Body of pancreas (tissue), 4 donors: ENCODE data around the gene ZNF443. TPM values are rescaled to one million over a fixed set of nuclear protein-coding genes. Genes with fewer than 3 reads are reported as not detected.
"Not testable (repeated sequence)": the region's sequence is repeated elsewhere in the genome, so short reads cannot be mapped to it uniquely, and the experiment has no call there.

ENCODE experiments used
- ATAC-seq: fragments of 150-250 bp; one replicate; pipeline ENCODE4 v1.9.1; 2016
- DNase-seq, 4 donors: peaks; one replicate each; pipeline ENCODE4 v3.0.0-alpha.2; 2019
- H3K27ac ChIP-seq, 4 donors: fragments of 200-600 bp; sonication (generic); 1 replicate in 3 of 4; 2 replicates in 1 of 4; pipeline versions ENCODE4 v1.5.1 to v1.6.1; 2016 to 2019; ENCODE audit warnings: mild to moderate bottlenecking in 1 of 4, mixed read lengths in 1 of 4, moderate library complexity in 1 of 4
- H3K27me3 ChIP-seq, 2 donors: fragments of 200-600 bp; sonication (generic); one replicate each; pipeline ENCODE4 v1.6.0; 2016; ENCODE audit warnings: mild to moderate bottlenecking in 1 of 2
- H3K36me3 ChIP-seq, 2 donors: fragments of 200-600 bp; sonication (generic); replicated peaks in 1 of 2; 2 replicates each; pipeline ENCODE4 v1.5.1; 2016; ENCODE audit warnings: low read depth in 2 of 2; ENCODE audit not compliant: insufficient read depth in 1 of 2
- H3K4me1 ChIP-seq: fragments of 200-600 bp; sonication (generic); one replicate; pipeline ENCODE4 v1.6.0; 2016
- H3K4me3 ChIP-seq, 2 donors: fragments of 200-600 bp; sonication (generic); 1 replicate in 1 of 2; 2 replicates in 1 of 2; pipeline ENCODE4 v1.5.1; 2016 to 2019
- H3K9me3 ChIP-seq, 3 donors: fragments of 200-600 bp; sonication (generic); 1 replicate in 2 of 3; 2 replicates in 1 of 3; pipeline ENCODE4 v1.5.1; 2016
- POLR2A ChIP-seq, 3 donors: fragments of 450-650 bp; IDR thresholded peaks; one replicate each; pipeline ENCODE4 v1.6.1; 2016; ENCODE audit warnings: antibody characterized with exemption in 3 of 3, mild to moderate bottlenecking in 2 of 3
- WGBS, 2 donors: methylation state at CpG; one replicate each; pipeline ENCODE4 v1.1.5; 2017; 5-methylcytosine and 5-hydroxymethylcytosine counted together
- intact Hi-C: fragments of 100-400 bp; cut with DNase I; formaldehyde crosslinking; loops from one replicate; pipeline ENCODE4 v1.15.1; 2023
- total RNA-seq, 2 donors: library from RNA; depleted of rRNA; stranded (reverse); fragments of >200 nt; gene quantifications; one replicate each; pipeline ENCODE4 v1.1.0, GENCODE V29; 2016
- TF ChIP-seq, protein P1 (sequence below), 7 experiments: fragments of 450-650 bp in 4 of 7; fragments of 200-600 bp in 3 of 7; sonication (generic) in 3 of 7; IDR thresholded peaks; one replicate each; pipeline ENCODE4 v1.5.1; 2016 to 2019; ENCODE audit warnings: antibody characterized with exemption in 7 of 7

The ZNF443 gene
- total RNA-seq, 2 donors from 2014 or later: 3.6 to 5.2 TPM

DNA sequence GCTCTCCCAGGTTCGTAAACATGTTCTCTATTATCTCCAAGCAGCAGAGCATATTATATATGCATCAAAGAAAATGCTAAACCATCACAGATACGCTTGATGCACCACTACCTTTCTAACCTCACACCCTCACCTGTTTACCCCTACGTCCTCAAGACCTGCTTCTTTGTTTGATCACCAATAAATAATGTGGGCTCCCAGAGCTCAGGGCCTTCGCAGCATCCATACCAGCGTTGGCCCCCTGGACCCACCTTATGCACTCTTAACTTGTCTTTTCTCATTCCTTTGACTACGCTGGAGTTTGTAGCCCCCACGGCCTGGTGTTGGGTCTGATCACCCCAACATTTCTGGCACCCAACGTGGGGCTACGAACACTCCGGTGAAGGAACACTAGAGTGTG, 10.0 kb upstream of the ZNF443 start:
- no peak overlapping the region for H3K4me3 ChIP-seq
- H3K36me3 ChIP-seq: no peaks in the 10 kb centered on the region
- DNase-seq: no peak
- no peaks in the 10 kb centered on the region for H3K9me3 ChIP-seq
- TF ChIP-seq, protein P1, sequence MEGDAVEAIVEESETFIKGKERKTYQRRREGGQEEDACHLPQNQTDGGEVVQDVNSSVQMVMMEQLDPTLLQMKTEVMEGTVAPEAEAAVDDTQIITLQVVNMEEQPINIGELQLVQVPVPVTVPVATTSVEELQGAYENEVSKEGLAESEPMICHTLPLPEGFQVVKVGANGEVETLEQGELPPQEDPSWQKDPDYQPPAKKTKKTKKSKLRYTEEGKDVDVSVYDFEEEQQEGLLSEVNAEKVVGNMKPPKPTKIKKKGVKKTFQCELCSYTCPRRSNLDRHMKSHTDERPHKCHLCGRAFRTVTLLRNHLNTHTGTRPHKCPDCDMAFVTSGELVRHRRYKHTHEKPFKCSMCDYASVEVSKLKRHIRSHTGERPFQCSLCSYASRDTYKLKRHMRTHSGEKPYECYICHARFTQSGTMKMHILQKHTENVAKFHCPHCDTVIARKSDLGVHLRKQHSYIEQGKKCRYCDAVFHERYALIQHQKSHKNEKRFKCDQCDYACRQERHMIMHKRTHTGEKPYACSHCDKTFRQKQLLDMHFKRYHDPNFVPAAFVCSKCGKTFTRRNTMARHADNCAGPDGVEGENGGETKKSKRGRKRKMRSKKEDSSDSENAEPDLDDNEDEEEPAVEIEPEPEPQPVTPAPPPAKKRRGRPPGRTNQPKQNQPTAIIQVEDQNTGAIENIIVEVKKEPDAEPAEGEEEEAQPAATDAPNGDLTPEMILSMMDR (IDR thresholded peaks at IDR 0.05): no peak
- TF ChIP-seq POLR2A (IDR thresholded peaks at IDR 0.05): no peak
- 79 to 93% methylated on average over 10 of the region's 10 CpGs for WGBS, 2 donors
- no peaks in the 10 kb centered on the region for H3K27me3 ChIP-seq
- ATAC-seq: no peak
- no peaks in the 10 kb centered on the region for H3K4me1 ChIP-seq
- intact Hi-C loops: no loop called here
- H3K27ac ChIP-seq: no peak overlapping the region

DNA sequence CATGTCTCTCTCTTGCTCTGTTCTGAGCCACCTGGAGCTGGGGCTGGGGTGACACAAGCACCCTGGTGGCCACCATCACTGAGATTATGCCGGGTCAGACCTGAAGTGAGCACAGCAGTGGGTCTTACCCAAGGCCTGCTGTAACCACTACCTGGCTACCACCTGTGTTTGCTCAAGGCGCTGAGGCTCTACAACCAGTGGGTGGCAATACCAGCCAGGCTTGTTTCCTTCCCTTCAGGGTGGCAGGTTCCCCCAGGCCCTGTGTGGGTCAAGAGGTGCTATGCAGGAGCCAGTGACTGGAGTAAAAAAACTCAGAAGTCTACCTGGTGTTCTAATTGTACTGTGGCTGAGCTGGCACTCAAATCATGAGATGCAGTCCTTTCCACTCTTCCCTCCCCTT, 8.0 kb upstream of the ZNF443 start:
- TF ChIP-seq, protein P1 (IDR thresholded peaks at IDR 0.05): no peak
- no peak for TF ChIP-seq POLR2A (IDR thresholded peaks at IDR 0.05)
- H3K4me3 ChIP-seq: no peak overlapping the region
- no peak overlapping the region for H3K27ac ChIP-seq
- ATAC-seq: no peak
- H3K27me3 ChIP-seq: no peaks in the 10 kb centered on the region
- 82 to 100% methylated on average over 1 to 2 of the region's 2 CpGs for WGBS, 2 donors
- no peaks in the 10 kb centered on the region for H3K36me3 ChIP-seq
- DNase-seq: no peak
- intact Hi-C loops: no loop called here
- H3K9me3 ChIP-seq: no peaks in the 10 kb centered on the region
- H3K4me1 ChIP-seq: no peaks in the 10 kb centered on the region

DNA sequence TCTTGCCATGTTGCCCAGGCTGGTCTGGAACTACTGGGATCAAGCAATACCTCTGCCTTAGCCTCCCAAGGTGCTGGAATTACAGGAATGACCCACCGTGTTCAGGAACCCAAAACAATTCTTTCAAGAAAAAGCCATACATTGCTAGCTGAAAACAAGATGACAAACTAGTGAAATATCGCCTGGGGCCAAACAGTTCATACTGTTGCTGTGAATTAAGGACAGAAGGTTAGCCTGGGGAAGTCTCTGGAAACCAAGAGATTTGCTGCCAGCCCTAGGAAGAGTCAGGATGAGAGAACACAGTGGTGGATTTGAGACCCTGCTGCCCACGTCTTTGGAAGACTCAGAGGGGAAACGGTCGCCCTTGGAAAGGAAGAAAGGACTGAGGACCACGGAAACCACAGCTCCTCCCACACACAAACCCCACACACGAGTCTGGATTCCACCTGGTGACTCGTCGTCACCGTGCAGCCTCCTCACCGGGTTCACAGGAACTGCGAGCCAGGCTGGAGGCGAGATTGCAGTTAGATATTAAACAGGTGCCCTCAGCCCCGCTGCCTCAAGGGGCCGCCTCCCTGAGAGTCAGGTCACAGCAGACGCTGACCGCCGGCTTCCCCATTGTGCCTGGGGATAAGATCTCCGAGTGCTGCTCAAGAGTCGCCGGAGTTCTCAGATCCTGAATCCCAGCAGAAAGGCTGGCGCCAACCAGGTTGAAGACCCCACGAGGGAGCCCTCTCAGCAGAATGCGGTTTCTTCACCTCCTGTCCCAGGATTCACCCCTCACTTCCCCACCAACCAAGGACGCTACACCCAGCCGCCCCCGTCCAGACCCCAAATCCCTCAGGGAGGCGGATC, 908 bp downstream of the ZNF443 start:
- ATAC-seq (peak; percentile 45), DNase-seq (peak; percentile 42 to 57 (median 46))
- peak overlapping the region; percentile 84 to 96 (median 88) for H3K27ac ChIP-seq
- H3K4me3 ChIP-seq: peak overlapping the region; percentile 70 to 80
- H3K27me3 ChIP-seq, intact Hi-C loops, H3K36me3 ChIP-seq, H3K9me3 ChIP-seq: not testable (repeated sequence)
- WGBS, 2 donors: 0 to 8% methylated on average over 3 to 28 of the region's 28 CpGs
- TF ChIP-seq POLR2A (IDR thresholded peaks at IDR 0.05): peak in 1 of 3 donors; percentile 24
- H3K4me1 ChIP-seq: peaks cover 11% of the 10 kb centered on the region

DNA sequence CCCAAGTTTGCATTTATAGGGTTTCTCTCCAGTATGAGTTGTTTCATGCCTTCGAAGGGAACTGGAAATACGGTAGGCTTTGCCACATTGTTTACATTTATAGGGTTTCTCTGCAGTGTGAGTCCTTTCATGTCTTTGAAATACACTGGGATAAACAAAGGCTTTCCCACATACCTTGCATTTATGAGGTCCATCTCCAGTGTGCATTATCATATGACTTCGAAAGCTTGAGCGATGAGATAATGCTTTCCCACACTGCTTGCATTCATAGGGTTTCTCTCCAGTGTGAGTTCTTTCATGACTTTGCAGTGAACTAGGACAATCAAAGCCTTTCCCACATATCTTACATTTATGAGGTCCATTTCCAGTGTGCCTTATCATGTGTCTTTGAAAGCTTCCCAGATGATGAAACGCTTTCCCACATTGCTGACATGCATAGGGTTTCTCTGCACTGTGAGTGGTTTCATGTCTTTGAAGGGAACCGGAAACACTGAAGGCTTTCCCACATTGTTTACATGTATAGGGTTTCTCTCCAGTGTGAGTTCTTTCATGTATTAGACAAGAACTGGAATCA, 10.0 kb downstream of the ZNF443 start:
- H3K4me1 ChIP-seq, H3K27me3 ChIP-seq, intact Hi-C loops, H3K4me3 ChIP-seq, H3K27ac ChIP-seq, DNase-seq, H3K36me3 ChIP-seq, ATAC-seq, H3K9me3 ChIP-seq: not testable (repeated sequence)
- 92 to 98% methylated on average over 6 of the region's 6 CpGs for WGBS, 2 donors

DNA sequence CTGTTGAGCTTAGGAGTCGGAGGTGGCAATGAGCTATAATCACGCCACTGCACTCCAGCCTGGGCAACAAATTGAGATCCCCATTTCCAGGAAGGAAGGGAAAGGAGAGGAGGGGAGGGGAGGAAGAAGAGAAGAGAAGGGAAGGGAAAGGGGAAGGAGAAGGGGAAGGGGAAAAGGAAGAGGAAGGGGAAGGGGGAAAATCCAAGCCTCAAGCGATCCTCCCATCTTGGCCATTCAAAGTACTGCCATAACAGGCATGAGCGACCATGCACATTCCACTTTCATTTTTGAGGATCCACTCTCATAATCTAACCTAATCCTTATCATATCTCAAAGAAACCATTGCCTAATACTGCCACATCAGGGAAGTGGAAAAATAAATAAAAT, 14.9 kb downstream of the ZNF443 start:
- no peak for ATAC-seq

More for the DNA sequence above, 14.9 kb downstream of the ZNF443 start:
- Histone ChIP-seq H3K4me1 (no peaks in the 10 kb centered on the region), H3K36me3 (peaks cover 0 to 2% of the 10 kb centered on the region in 2 donors), H3K27ac (no peak overlapping the region), H3K27me3 (no peaks in the 10 kb centered on the region), H3K9me3 (peaks cover 0 to 5% (median 0%) of the 10 kb centered on the region in 3 donors), H3K4me3 (no peak overlapping the region)
- TF ChIP-seq, protein P1 (IDR thresholded peaks at IDR 0.05): no peak
- intact Hi-C loops: no loop called here
- 90 to 99% methylated on average over 4 of the region's 4 CpGs for WGBS, 2 donors
- DNase-seq: no peak
